ENCODE results near the gene APCDD1L. TPM values are rescaled to one million over a fixed set of nuclear protein-coding genes. Genes with fewer than 3 reads are reported as not detected.

APCDD1L gene
- total RNA-seq, 1 donor from 2014 or later = 0.86 TPM

DNA sequence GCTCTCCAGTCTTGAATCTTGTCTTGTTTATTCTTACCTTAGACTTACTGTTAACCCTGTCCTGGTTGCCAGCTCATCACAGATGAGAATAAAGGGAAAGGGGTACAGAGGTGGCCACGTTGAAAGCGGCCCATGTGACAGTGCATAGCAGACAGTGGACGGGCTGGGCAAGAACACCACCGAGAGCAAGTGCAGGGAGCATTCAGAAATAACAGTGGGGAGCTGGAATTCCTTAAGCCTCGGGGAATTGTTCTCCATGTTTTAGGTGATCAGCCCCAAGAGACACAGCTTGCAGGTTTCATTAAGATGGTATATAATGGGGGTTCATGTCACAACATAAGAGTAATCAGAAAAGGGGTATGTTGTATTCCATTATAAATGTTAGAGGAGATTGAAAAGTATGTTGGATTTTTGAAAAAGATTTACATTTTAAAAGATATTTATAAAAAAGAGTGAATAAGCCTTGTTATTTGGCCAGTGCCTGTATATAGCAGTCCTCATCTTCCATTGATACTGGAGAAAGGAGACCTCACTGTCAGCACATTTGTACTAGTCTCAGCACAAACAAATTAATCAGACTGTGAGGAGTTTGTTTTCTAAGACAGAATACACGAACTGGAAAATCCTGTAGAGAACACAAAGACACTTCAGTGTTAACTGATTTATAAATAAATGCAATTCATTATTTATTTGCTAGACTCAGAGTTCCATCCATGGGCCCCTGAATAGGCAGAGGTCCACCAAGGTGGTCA is 90.8 kb downstream of the APCDD1L start:
- no peak for DNase-seq (ENCODE audit: low read depth)
- TF ChIP-seq, protein P1, sequence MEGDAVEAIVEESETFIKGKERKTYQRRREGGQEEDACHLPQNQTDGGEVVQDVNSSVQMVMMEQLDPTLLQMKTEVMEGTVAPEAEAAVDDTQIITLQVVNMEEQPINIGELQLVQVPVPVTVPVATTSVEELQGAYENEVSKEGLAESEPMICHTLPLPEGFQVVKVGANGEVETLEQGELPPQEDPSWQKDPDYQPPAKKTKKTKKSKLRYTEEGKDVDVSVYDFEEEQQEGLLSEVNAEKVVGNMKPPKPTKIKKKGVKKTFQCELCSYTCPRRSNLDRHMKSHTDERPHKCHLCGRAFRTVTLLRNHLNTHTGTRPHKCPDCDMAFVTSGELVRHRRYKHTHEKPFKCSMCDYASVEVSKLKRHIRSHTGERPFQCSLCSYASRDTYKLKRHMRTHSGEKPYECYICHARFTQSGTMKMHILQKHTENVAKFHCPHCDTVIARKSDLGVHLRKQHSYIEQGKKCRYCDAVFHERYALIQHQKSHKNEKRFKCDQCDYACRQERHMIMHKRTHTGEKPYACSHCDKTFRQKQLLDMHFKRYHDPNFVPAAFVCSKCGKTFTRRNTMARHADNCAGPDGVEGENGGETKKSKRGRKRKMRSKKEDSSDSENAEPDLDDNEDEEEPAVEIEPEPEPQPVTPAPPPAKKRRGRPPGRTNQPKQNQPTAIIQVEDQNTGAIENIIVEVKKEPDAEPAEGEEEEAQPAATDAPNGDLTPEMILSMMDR (conservative IDR thresholded peaks at IDR 0.05; ENCODE audit: low read depth, low read length) = no peak
- no peak overlapping the region for H3K4me3 ChIP-seq (ENCODE audit: low read depth, low read length)

- no peak overlapping the region for H3K4me3 ChIP-seq (ENCODE audit: low read depth, low read length)
- DNase-seq (ENCODE audit: low read depth) = no peak
- TF ChIP-seq, protein P1 (conservative IDR thresholded peaks at IDR 0.05; ENCODE audit: low read depth, low read length) = no peak
Observed at GRCh38 chr20:58421497-58421850, 93.7 kb downstream of the APCDD1L start.

DNA sequence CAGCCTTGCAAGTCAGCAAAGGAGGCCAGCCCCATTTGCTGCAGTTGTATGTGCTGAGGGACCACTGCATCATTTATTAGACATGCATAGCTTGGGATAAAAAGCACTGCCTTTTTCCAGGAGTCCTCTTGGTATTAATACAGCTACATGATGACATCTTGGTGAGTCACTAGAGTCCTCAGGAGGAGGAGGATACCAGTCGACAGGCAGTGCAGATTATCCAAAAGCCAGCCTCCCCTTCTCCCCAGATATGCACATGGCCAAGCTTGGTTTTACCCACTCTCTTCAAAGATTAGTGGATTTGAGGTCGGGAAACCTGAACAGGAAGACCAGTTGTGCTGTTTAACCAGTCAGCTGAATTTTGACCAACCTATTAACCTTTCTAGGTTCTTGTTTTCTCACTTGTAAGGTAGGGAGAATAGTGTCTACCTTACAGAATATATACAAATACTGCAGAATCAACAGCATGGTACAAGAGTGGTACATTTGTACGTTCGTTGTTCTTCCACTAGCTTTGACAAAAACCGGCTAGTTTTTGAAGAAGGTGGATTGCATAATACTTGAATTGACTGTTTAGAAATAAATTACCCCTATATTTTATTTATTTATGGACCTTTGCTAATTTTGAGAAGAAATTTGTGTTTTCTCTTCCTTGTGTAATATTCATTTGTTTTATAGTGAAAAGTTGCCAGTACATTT is 94.3 kb downstream of the APCDD1L start:
- DNase-seq (ENCODE audit: low read depth) = no peak
- TF ChIP-seq, protein P1 (conservative IDR thresholded peaks at IDR 0.05; ENCODE audit: low read depth, low read length) = no peak
- no peak overlapping the region for H3K4me3 ChIP-seq (ENCODE audit: low read depth, low read length)

DNA sequence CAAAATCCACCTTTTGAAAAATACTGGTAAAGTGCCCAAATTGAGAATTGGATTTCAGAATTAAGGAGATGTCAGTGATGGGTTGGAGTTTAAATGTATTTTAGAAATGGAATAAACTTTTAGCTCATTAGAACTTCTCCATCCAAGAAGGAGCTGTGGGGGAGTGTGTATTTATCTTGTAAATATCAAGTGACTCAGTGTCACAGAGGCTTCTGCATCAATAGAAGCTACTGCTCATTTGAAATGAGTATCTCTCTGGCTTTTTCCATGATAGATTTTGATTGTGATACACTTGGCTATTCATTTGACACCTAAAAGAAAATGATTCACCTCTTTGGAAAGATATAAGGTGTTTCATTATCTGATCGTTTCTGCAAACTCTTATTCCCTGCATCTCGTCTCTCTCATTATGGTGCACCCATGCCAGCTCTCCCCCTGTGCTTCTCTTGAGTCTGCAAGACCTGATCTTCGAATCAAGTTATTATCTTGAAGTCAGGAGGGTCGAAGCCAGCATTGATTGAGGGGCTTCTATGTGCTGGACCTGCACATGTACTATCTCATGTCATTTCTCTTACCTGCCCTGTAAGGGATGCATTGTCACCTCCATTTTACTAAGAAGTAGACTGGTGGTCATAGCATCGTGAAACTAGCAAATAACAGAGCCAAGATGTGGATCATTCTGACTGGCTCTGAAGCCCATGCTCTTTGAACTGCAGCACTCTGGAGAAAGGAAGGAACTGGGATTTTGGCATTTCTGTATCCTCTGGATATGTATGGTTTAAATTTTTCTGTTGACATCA is 96.0 kb downstream of the APCDD1L start:
- DNase-seq (ENCODE audit: low read depth) = no peak
- H3K4me3 ChIP-seq (ENCODE audit: low read depth, low read length) = no peak overlapping the region
- TF ChIP-seq, protein P1 (conservative IDR thresholded peaks at IDR 0.05; ENCODE audit: low read depth, low read length) = no peak

DNA sequence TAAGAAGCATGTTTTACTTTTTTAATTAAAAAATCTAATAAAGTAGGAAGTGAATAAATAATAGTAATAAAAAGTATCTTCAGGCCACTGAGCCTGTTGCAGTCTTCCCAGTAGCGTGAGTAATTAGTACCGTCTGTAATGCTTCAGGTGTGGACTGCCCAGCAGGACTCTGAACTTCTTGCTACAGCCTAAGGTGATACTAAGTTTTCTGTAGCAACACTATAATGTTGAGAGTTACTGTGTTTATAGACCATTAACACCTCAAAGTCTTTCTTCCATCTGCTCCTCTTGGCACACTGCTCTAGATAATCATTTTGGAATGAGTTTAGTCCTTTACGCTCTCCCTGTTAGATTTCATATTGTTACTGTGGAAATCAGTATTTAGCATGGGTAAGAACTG is 97.8 kb downstream of the APCDD1L start:
- no peak for DNase-seq (ENCODE audit: low read depth)
- no peak overlapping the region for H3K4me3 ChIP-seq (ENCODE audit: low read depth, low read length)
- TF ChIP-seq, protein P1 (conservative IDR thresholded peaks at IDR 0.05; ENCODE audit: low read depth, low read length) = no peak

- TF ChIP-seq, protein P1 (conservative IDR thresholded peaks at IDR 0.05; ENCODE audit: low read depth, low read length) = no peak
- no peak for DNase-seq (ENCODE audit: low read depth)
- H3K4me3 ChIP-seq (ENCODE audit: low read depth, low read length) = no peak overlapping the region
Observed at GRCh38 chr20:58416835-58417234, 98.4 kb downstream of the APCDD1L start.
